Measurements from ENCODE around the gene NSMCE1.

The NSMCE1 gene

GRCh38 chr16:27199235-27199586 lies 69.4 kb downstream of the NSMCE1 start:
- in situ Hi-C loops (cut with MboI; ENCODE audit: low sequenced_read_pairs): no loop called here

GRCh38 chr16:27198451-27199234 lies 69.9 kb downstream of the NSMCE1 start:
- in situ Hi-C loops (cut with MboI; ENCODE audit: low sequenced_read_pairs): no loop called here

- in situ Hi-C loops (cut with MboI; ENCODE audit: low sequenced_read_pairs): no loop called here
Observed at GRCh38 chr16:27197004-27197403, 71.6 kb downstream of the NSMCE1 start.

GRCh38 chr16:27195941-27196595 lies 72.5 kb downstream of the NSMCE1 start:
- in situ Hi-C loops (cut with MboI; ENCODE audit: low sequenced_read_pairs): no loop called here

GRCh38 chr16:27195076-27195741 lies 73.4 kb downstream of the NSMCE1 start:
- in situ Hi-C loops (cut with MboI; ENCODE audit: low sequenced_read_pairs): no loop called here

GRCh38 chr16:27193300-27193990 lies 75.1 kb downstream of the NSMCE1 start:
- in situ Hi-C loops (cut with MboI; ENCODE audit: low sequenced_read_pairs): no loop called here

- in situ Hi-C loops (cut with MboI; ENCODE audit: low sequenced_read_pairs): no loop called here
Observed at GRCh38 chr16:27191352-27191924, 77.1 kb downstream of the NSMCE1 start.

- in situ Hi-C loops (cut with MboI; ENCODE audit: low sequenced_read_pairs): no loop called here
Observed at GRCh38 chr16:27190316-27190871, 78.2 kb downstream of the NSMCE1 start.

- in situ Hi-C loops (cut with MboI; ENCODE audit: low sequenced_read_pairs): no loop called here
Observed at GRCh38 chr16:27189335-27189972, 79.1 kb downstream of the NSMCE1 start.

GRCh38 chr16:27188633-27189032 lies 79.9 kb downstream of the NSMCE1 start:
- in situ Hi-C loops (cut with MboI; ENCODE audit: low sequenced_read_pairs): no loop called here

GRCh38 chr16:27185776-27186130 lies 82.8 kb downstream of the NSMCE1 start:
- in situ Hi-C loops (cut with MboI; ENCODE audit: low sequenced_read_pairs): no loop called here

GRCh38 chr16:27182906-27183405 lies 85.6 kb downstream of the NSMCE1 start:
- in situ Hi-C loops (cut with MboI; ENCODE audit: low sequenced_read_pairs): no loop called here

- in situ Hi-C loops (cut with MboI; ENCODE audit: low sequenced_read_pairs): no loop called here
Observed at GRCh38 chr16:27181019-27181790, 87.4 kb downstream of the NSMCE1 start.

- in situ Hi-C loops (cut with MboI; ENCODE audit: low sequenced_read_pairs): no loop called here
Observed at GRCh38 chr16:27179500-27180072, 89.0 kb downstream of the NSMCE1 start.

- in situ Hi-C loops (cut with MboI; ENCODE audit: low sequenced_read_pairs): no loop called here
Observed at GRCh38 chr16:27177031-27177774, 91.4 kb downstream of the NSMCE1 start.

GRCh38 chr16:27175888-27176287 lies 92.7 kb downstream of the NSMCE1 start:
- in situ Hi-C loops (cut with MboI; ENCODE audit: low sequenced_read_pairs): no loop called here
